HG03432 (cell line): ENCODE data around the gene BTLA.
A peak's percentile ranks its signal among the peaks of the same experiment; 100 is the strongest.
"Not testable (repeated sequence)": the region's sequence is repeated elsewhere in the genome, so short reads cannot be mapped to it uniquely, and the experiment has no call there.

Source experiments
- ATAC-seq: cut with Tn5 transposase; IDR thresholded peaks from one replicate; pipeline ENCODE4 v1.9.1; 2021; ENCODE audit warnings: mild to moderate bottlenecking, moderate library complexity; ENCODE audit not compliant: unreplicated experiment

BTLA gene

GRCh38 chr3:112456147-112456546, 43.1 kb downstream of the BTLA start:
- ATAC-seq: no peak

- ATAC-seq: no peak
Measured at GRCh38 chr3:112448939-112449338, 50.3 kb downstream of the BTLA start.

- no peak for ATAC-seq
Measured at GRCh38 chr3:112446343-112446742, 52.9 kb downstream of the BTLA start.

GRCh38 chr3:112445839-112446238, 53.4 kb downstream of the BTLA start:
- no peak for ATAC-seq

- no peak for ATAC-seq
Measured at GRCh38 chr3:112437146-112438022, 61.9 kb downstream of the BTLA start.

- no peak for ATAC-seq
Measured at GRCh38 chr3:112429960-112430359, 69.3 kb downstream of the BTLA start.

- no peak for ATAC-seq
Measured at GRCh38 chr3:112427123-112427522, 72.1 kb downstream of the BTLA start.

- ATAC-seq: peak; percentile 69
Measured at GRCh38 chr3:112425858-112426750, 73.2 kb downstream of the BTLA start.

- no peak for ATAC-seq
Measured at GRCh38 chr3:112425382-112425781, 73.9 kb downstream of the BTLA start.

GRCh38 chr3:112424394-112424793, 74.9 kb downstream of the BTLA start:
- no peak for ATAC-seq

- not testable (repeated sequence) for ATAC-seq
Measured at GRCh38 chr3:112422921-112423320, 76.4 kb downstream of the BTLA start.

- not testable (repeated sequence) for ATAC-seq
Measured at GRCh38 chr3:112418526-112418925, 80.7 kb downstream of the BTLA start.

GRCh38 chr3:112417696-112418318, 81.5 kb downstream of the BTLA start:
- ATAC-seq: no peak

GRCh38 chr3:112416391-112417212, 82.7 kb downstream of the BTLA start:
- no peak for ATAC-seq

GRCh38 chr3:112415390-112415789, 83.9 kb downstream of the BTLA start:
- ATAC-seq: no peak
